Muscle layer of duodenum (tissue), 2 donors: Measurements from ENCODE around the gene SAP25.
"Not testable (repeated sequence)": the region's sequence is repeated elsewhere in the genome, so short reads cannot be mapped to it uniquely, and the experiment has no call there.

ENCODE experiments used
- H3K27ac ChIP-seq: one replicate; pipeline ENCODE4 v1.7.0; 2013; ENCODE audit warnings: mild to moderate bottlenecking, low read length
- H3K27me3 ChIP-seq: one replicate; pipeline ENCODE4 v1.7.0; 2013; ENCODE audit warnings: low read depth, mild to moderate bottlenecking, control low read depth, low read length
- H3K36me3 ChIP-seq, 2 donors: one replicate each; pipeline ENCODE4 v1.7.0; 2013; ENCODE audit warnings: low read length in 2 of 2, control low read depth in 1 of 2, mild to moderate bottlenecking in 1 of 2; ENCODE audit not compliant: insufficient read depth in 2 of 2, control insufficient read depth in 1 of 2
- H3K4me1 ChIP-seq, 2 donors: one replicate each; pipeline ENCODE4 v1.7.0; 2013; ENCODE audit warnings: low read length in 2 of 2, mild to moderate bottlenecking in 2 of 2, control low read depth in 1 of 2, moderate library complexity in 1 of 2; ENCODE audit not compliant: insufficient read depth in 2 of 2, control insufficient read depth in 1 of 2
- H3K4me3 ChIP-seq, 2 donors: one replicate each; pipeline ENCODE4 v1.7.0; 2013; ENCODE audit warnings: low read length in 2 of 2, low read depth in 1 of 2, mild to moderate bottlenecking in 1 of 2
- H3K9me3 ChIP-seq, 2 donors: one replicate each; pipeline ENCODE4 v1.7.0; 2013; ENCODE audit warnings: low read length in 2 of 2, control low read depth in 1 of 2, mild to moderate bottlenecking in 1 of 2; ENCODE audit not compliant: control insufficient read depth in 1 of 2
- donor health status: healthy.

SAP25 gene

DNA sequence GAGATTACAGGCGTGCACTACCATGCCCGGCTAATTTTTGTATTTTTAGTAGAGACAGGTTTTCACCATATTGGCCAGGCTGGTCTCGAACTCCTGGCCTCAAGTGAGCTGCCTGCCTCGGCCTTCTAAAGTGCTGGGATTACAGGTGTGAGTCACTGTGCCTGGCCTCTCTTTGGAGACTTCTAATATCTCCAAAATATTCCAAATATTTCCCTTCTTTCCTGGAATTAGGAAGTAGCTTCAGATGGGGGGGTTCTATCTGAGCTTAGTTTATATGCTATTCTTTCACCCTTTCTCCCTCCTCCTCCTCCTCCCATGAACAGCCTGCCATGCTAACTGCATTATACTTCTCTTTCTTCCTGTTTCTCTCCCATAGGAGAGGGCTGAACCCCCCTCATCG, 25.3 kb downstream of the SAP25 start:
- Histone ChIP-seq H3K36me3 (peaks cover 12 to 14% of the 10 kb centered on the region in 2 donors), H3K27ac (peak overlapping the region; percentile 91), H3K4me1 (peaks cover 38 to 47% of the 10 kb centered on the region in 2 donors)
- not testable (repeated sequence) for H3K27me3 ChIP-seq, H3K9me3 ChIP-seq, H3K4me3 ChIP-seq

DNA sequence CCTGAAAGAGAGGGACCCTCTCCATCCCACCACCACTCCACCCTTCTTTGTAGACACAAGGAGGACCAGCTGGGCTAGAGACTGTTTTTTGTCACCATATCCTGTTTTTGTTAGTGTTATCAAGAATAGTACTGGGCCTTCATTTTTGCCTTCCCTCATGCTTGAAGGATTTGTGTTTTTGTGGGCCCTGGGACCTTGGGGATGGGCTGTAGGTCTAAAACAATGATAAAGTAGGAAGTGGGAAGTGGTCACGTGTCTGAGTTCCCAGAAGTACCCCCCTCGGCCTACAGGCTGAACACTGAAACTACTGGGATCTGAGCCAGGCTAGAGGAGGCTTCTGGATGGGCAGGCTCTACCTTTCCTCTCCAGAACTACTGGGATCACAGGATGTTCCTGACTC, 25.8 kb downstream of the SAP25 start:
- H3K27ac ChIP-seq: peak overlapping the region; percentile 91
- H3K36me3 ChIP-seq: peaks cover 6 to 14% of the 10 kb centered on the region in 2 donors
- H3K4me3 ChIP-seq: no peak overlapping the region
- peaks cover 38 to 47% of the 10 kb centered on the region in 2 donors for H3K4me1 ChIP-seq
- no peaks in the 10 kb centered on the region for H3K27me3 ChIP-seq
- no peaks in the 10 kb centered on the region for H3K9me3 ChIP-seq

DNA sequence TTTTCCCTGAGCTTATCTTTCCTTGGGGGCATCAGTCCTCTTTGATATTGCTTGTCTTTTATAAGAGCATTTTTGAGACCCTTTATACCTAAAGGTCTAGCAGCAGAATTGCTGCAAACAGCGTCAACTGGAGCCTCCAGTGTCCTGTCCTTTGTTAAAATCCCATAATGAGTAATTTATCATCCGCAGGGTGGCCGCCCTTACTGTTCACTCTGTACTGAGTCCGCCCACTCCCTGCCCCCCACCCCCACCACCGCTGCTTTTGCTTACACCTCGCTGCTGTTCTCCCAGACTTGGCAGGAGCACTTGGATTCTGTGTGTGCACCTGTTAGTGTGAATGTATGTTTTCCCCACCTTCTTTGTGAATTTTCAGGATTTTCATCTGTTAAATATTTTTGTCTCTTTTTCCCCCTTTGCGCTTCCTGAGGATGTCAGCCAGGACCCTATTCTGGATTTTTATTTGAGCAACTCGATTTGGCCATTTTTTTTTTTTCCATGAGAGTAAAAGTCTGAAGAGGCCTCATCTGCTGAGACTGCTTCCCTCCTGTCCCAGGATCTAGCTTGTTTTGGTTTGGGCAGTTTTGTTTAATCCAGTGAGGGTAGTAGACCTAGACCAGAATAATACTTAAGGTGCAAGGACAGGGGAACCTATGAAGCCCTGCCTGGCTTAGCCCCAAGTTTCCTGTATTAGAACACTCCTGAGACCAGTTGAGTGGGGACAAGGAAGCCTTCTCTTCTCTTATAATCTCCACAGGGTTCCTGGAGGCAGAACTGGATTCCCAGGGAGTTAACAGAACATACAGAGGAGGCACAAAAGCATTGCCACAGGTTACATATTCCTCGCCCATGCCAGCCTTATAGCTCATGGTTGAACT, 26.5 kb downstream of the SAP25 start:
- Histone ChIP-seq H3K9me3 (no peaks in the 10 kb centered on the region), H3K4me3 (peak overlapping the region; percentile 4 to 39), H3K27ac (peak overlapping the region; percentile 91), H3K4me1 (peaks cover 38 to 47% of the 10 kb centered on the region in 2 donors), H3K27me3 (no peaks in the 10 kb centered on the region), H3K36me3 (peaks cover 0 to 9% of the 10 kb centered on the region in 2 donors)

DNA sequence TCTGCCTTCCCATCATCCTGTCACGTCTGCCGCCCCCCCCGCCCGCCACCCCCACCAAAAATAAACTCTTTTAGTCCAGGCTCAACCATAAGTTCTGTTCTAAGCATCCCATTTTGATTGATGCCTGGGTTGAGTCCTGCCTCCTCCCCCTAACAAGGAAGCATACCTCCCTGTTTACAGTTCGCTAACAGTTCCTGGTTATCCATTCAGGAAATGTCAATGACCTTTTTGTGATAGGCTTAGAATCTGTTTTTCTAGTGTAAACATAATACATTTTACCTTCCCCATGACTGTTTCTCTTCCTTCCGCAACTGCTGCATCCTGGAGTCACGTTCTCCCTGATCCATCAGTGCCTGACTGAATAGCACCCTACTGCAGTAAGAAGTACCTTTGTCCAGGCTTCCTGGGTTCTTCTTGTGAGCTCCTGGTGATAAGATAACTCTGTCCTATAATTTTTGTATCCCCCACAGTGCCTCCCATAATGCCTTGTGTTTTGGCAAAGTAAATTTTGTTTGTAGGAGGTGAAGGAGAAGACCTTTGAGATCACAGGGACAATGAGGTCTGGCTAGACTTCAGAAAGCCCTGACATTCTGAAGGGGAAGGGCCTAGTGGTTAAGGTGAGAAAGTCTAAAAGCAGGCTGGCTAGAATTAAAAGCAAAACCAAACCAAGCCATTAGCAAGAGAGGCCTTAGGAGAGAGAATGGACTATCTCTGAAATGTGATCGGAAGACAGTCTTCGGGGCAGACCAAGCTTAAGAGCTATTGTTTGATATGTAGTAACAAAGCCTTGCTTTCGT, 27.4 kb downstream of the SAP25 start:
- H3K4me3 ChIP-seq: peak overlapping the region; percentile 4 to 39
- peaks cover 38 to 47% of the 10 kb centered on the region in 2 donors for H3K4me1 ChIP-seq
- peak overlapping the region; percentile 91 for H3K27ac ChIP-seq
- H3K36me3 ChIP-seq: peaks cover 0 to 8% of the 10 kb centered on the region in 2 donors
- no peaks in the 10 kb centered on the region for H3K9me3 ChIP-seq
- no peaks in the 10 kb centered on the region for H3K27me3 ChIP-seq

DNA sequence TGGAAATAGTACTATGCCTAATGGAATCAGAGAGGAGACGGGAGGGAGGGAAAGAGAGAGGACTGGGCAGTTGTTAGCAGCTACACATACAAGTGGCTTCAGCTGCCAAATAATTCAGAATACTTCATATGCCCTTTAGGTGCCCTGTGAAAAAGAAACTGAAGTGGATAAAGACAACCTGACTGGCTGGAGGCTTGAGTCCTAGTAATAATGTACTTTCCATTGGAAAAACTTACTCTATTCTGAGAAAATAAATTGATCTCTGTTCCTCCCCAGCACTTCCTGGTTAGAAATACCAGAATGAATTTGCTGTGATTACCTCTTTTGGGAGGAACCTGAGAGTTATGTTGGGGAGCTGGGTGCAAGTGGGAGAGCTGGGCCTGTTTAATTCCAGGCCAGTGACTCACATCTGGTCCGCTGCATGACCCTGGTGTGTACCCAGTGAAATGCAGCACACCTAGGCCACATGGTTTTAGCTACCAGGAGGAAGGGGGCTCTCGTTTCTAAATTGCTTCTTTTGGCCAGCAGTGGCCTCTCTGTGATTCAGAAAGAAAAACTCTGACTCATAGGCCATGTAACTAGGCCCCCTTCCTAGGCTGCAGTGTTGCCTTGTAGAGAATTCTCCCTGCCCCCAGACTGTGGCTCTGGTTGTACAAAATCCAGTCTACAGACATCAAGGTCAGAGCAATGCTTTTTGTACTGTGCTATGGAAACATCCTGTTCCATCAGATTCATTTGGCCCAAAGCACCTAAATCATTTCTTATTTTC, 28.2 kb downstream of the SAP25 start:
- Histone ChIP-seq H3K4me3 (peak overlapping the region in 1 of 2 donors; percentile 39), H3K27ac (peak overlapping the region; percentile 91), H3K4me1 (peaks cover 38 to 47% of the 10 kb centered on the region in 2 donors), H3K27me3 (no peaks in the 10 kb centered on the region), H3K36me3 (peaks cover 0 to 8% of the 10 kb centered on the region in 2 donors), H3K9me3 (no peaks in the 10 kb centered on the region)

DNA sequence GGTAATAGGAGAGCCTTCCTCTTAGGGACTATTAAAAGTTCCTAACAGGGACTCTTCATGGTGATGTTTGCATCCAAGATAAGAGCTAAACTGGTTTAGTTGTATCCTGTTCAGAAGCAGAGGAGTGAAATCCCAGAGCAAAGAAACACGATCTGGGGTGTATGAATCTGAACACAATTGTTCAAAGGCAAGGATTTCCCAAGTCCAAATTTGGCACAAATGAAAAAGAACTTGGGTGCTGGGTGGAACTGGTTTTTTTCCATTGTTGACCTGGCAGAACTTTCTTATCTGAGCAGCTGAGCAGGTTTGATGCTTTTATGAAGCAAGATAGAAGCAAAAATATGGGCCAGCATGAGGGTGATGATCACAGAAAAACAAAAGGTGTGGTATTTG, 28.7 kb downstream of the SAP25 start:
- H3K4me3 ChIP-seq: peak overlapping the region in 1 of 2 donors; percentile 39
- peaks cover 42 to 52% of the 10 kb centered on the region in 2 donors for H3K4me1 ChIP-seq

DNA sequence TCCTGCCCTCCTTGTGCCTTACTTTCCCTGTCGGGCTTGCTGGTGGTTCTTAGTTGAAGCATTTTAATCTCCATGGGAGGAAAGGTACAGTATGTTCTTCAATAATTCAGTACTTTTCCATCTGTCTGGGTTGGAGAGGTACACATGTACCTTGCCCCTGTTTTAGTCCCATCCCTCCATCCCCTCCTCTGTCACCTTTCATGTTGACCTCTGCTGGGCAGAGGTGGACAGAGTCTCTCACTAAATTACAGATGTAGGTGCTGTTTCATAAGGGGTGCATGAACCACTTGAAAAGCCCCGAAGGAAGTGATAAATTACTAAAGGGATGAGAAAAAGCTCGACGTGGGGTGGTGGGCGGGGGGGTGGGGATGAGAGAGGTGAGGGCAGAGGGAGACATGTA, 29.3 kb downstream of the SAP25 start:
- Histone ChIP-seq H3K4me3 (no peak overlapping the region), H3K36me3 (peaks cover 0 to 4% of the 10 kb centered on the region in 2 donors), H3K9me3 (no peaks in the 10 kb centered on the region), H3K27me3 (no peaks in the 10 kb centered on the region), H3K27ac (peak overlapping the region; percentile 91), H3K4me1 (peaks cover 43 to 57% of the 10 kb centered on the region in 2 donors)

More for the DNA sequence above, 28.7 kb downstream of the SAP25 start:
- H3K27ac ChIP-seq: peak overlapping the region; percentile 91
- H3K27me3 ChIP-seq: no peaks in the 10 kb centered on the region
- peaks cover 0 to 4% of the 10 kb centered on the region in 2 donors for H3K36me3 ChIP-seq
- H3K9me3 ChIP-seq: no peaks in the 10 kb centered on the region

DNA sequence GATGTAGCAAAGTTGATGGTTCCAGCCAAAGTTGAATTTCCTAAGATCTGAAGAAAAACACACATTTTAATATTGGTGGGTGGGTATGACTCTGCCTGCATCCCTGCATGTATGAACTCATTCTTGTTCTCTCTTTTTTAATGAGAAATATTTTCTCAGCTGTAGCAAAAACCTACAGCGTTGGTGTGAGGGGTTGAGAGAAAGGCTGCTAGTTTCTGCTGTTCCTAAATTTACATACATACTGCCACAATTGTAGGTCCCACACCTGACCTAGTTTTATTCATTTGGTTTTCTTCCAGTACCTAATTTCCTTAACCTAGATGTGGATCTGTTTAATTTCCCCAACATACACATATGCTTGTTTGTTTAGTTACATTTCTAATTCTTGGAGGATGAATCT, 30.1 kb downstream of the SAP25 start:
- Histone ChIP-seq H3K9me3 (no peaks in the 10 kb centered on the region), H3K4me1 (peaks cover 43 to 53% of the 10 kb centered on the region in 2 donors), H3K4me3 (no peak overlapping the region), H3K27ac (peak overlapping the region; percentile 50), H3K27me3 (no peaks in the 10 kb centered on the region), H3K36me3 (no peaks in the 10 kb centered on the region)

DNA sequence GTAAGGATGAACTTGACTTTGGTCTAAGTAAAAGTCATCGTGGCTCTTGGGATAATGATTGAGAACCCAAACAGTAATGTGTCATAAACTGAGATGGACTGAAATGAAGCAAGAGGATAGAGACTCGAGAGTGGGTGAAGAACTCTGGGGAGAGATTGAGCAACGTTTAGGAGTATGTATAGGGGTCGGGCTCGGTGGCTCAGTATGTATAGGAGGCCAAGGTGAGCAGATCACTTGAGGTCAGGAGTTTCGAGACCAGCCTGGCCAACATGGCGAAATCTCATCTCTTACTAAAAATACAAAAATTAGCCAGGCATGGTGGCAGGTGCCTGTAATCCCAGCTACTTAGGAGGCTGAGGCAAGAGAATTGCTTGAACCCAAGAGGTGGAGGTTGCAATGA, 32.4 kb downstream of the SAP25 start:
- H3K4me1 ChIP-seq: peaks cover 25 to 39% of the 10 kb centered on the region in 2 donors
- not testable (repeated sequence) for H3K27ac ChIP-seq, H3K27me3 ChIP-seq, H3K4me3 ChIP-seq, H3K9me3 ChIP-seq, H3K36me3 ChIP-seq

DNA sequence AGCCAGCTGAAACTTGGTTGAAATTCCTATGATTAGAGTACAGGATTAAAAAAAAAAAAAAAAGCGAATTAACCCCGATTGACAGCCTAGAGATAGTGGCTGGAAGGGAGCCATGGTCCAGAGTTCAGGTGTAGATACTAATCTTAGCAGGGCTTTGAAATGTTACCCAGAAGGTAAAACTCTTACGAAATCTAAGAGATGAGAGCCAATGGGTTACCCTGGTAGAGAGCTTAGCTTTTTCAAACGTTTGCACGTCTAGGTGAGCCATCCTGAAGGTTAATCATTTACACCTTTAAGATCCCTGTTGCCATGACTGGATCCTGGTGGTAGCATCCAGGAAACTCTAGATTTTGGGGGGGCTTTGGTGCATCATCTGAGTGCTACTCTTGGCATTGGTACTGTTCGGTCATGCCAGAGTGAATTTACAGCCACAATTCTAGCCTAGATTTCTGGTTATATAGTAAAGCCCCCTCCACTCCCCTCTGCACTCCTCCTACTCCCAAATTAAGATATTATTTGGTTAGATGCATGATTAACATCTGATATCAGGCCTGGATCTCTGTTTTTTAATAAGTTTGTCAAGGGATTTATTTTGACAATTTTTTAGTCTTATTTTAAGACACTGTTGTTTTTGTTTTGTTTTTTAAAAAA, 33.5 kb downstream of the SAP25 start:
- peak overlapping the region; percentile 79 to 92 for H3K4me3 ChIP-seq
- no peaks in the 10 kb centered on the region for H3K27me3 ChIP-seq
- no peaks in the 10 kb centered on the region for H3K9me3 ChIP-seq
- H3K4me1 ChIP-seq: peaks cover 16 to 28% of the 10 kb centered on the region in 2 donors
- no peaks in the 10 kb centered on the region for H3K36me3 ChIP-seq
- H3K27ac ChIP-seq: no peak overlapping the region
